ENCODE measurements around the gene NKAIN2. TPM values are rescaled to one million over a fixed set of nuclear protein-coding genes. Genes with fewer than 3 reads are reported as not detected.
"Not testable (repeated sequence)": the region's sequence is repeated elsewhere in the genome, so short reads cannot be mapped to it uniquely, and the experiment has no call there.

The NKAIN2 gene
- total RNA-seq, 1 experiment from 2014 or later, result 1.1 TPM

DNA sequence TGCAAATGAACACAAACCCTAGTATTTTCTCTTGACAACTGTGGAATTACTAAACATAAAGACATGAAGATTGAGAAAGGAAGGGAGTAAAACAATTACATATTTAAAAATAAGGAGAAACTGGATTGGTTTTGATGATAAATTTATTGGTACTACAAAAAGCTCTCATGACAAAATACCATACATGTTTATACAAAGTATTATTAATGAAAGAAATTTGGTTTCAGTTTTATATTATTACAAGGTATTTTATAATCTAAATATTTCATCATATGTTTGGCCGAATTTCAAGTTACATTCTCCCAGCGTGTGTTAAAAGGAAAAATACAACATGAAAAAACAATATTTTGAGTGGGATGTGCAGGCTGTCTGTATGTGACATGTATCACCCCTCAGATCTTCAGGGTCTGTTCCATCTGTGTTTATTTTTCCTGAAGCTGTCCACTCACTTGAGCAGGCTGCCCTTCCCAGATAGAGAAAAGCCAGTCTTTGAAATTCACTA lies 568.4 kb downstream of the NKAIN2 start:
- no peaks in the 10 kb centered on the region for H3K36me3 ChIP-seq (replicated peaks; ENCODE audit: control insufficient read depth, insufficient read depth, low read length)
- H3K4me3 ChIP-seq (ENCODE audit: insufficient read depth, low read depth, low read length), result no peak overlapping the region
- no peak for DNase-seq
- H3K27me3 ChIP-seq (ENCODE audit: control insufficient read depth, insufficient read depth, low read length), result no peaks in the 10 kb centered on the region

DNA sequence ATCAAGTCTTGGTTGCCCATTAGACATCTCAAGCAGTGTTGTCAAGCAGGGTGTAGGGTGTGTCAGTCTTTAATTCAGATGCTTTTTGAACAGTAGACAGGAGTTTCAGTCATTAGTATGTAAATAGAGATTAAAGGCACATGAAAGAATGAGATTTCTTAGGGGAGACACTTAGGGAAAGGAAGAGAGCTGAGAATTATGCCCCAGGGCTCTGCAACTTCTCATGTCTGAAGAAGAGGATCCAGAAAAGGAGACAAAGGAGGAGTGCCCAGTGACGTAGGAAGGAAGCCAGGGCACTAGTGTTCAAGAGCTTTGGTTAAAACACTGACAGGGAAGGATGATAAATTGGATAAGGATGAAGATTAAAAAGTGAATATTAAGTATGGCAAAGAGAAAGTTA lies 569.7 kb downstream of the NKAIN2 start:
- no peak for DNase-seq
- Histone ChIP-seq H3K4me3 (ENCODE audit: insufficient read depth, low read depth, low read length) (no peak overlapping the region), H3K36me3 (replicated peaks; ENCODE audit: control insufficient read depth, insufficient read depth, low read length) (no peaks in the 10 kb centered on the region), H3K27me3 (ENCODE audit: control insufficient read depth, insufficient read depth, low read length) (no peaks in the 10 kb centered on the region)

DNA sequence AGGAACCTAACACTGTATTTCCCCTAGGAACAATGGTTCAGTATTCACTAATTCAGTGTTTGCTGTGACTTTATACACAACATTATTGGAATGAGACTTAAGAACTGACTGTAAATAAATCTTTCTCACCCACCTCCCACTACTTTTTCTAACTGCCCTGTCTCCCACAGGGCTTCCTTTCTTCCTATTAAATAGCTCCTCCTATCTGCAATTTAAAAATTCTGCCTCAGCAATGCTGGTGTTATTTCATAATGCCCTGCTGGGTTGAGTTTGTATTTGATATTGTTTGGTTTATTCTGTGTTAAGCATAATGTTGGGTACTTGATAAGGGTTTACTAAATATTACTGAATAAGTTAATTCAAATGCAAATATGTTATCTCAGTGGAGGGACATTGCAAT lies 585.5 kb downstream of the NKAIN2 start:
- Histone ChIP-seq H3K27me3 (ENCODE audit: control insufficient read depth, insufficient read depth, low read length) (no peaks in the 10 kb centered on the region), H3K36me3 (replicated peaks; ENCODE audit: control insufficient read depth, insufficient read depth, low read length) (no peaks in the 10 kb centered on the region), H3K4me3 (ENCODE audit: insufficient read depth, low read depth, low read length) (no peak overlapping the region)
- DNase-seq, result peak; percentile 13

DNA sequence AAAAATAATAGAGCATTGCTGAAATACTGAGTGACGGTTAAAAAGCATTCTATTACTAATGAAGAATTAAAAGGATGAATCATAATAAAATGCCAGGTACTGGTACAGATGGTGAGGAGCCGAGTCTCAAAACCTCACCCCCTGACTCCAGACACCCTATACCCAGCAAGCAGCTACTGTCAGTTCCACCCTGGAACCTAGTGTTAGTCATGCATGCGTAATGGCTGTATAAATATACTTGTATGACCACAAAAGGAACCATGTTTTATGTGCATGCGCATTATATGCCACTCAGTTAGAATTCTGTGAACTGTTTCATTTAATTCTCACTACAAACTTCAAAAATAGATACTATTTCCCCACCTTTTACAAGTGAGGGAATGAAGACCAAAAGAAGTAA lies 589.9 kb downstream of the NKAIN2 start:
- Histone ChIP-seq H3K27me3 (ENCODE audit: control insufficient read depth, insufficient read depth, low read length) (no peaks in the 10 kb centered on the region), H3K36me3 (replicated peaks; ENCODE audit: control insufficient read depth, insufficient read depth, low read length) (no peaks in the 10 kb centered on the region), H3K4me3 (ENCODE audit: insufficient read depth, low read depth, low read length) (no peak overlapping the region)
- no peak for DNase-seq

DNA sequence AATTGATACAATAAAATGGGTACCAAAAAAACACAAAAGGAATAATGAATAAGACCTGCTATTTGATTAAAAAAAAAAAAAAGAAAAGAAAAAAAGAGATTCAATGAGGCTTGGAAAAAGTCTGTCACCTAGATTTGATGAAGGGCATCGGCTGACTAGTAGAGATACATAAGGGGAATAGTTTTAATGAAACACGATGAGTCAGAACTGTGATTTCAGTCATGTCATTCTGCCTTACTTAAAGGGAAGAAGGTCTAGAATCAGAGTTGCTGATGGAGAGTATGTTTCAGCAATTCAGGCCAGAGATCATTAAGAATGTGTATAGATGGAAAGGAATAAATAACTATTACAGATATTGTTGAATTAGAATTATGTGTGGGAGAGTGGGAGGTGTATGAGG lies 592.7 kb downstream of the NKAIN2 start:
- Histone ChIP-seq H3K27me3 (ENCODE audit: control insufficient read depth, insufficient read depth, low read length) (no peaks in the 10 kb centered on the region), H3K4me3 (ENCODE audit: insufficient read depth, low read depth, low read length) (no peak overlapping the region), H3K36me3 (replicated peaks; ENCODE audit: control insufficient read depth, insufficient read depth, low read length) (no peaks in the 10 kb centered on the region)
- no peak for DNase-seq

DNA sequence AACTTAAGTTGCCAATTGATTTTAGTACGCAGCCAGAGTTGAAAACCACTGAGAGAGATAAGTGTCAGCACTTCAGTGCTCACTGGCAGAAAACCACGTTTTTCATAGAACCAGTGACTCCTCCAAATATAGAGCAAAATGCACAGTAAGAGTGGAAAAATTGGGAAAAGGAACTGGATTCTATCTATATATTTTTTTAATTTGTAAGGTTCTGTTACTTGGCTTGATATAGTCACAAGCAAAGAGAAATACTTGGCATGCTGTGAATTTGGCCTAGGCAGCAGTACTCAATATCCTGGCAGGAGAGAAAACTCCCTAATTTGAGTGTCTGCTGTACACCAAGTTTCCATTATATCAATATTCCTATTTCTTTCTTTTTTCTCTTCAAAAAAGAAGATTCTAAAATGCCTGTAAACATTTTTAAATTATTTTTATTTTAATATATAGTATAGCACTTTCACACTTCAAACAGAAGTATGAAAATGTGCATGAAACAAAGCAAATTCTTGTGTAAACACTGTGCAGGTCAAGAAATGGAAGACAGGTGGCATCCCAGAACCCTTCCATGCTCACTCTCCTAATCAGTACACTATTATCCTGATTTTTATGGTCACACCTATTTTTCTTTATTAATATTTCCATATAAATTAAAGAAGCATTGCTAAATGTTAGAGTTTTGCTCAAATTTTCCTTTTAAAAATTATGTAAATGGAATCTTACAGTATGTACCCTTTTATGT lies 596.8 kb downstream of the NKAIN2 start:
- Histone ChIP-seq H3K27me3 (ENCODE audit: control insufficient read depth, insufficient read depth, low read length) (no peaks in the 10 kb centered on the region), H3K36me3 (replicated peaks; ENCODE audit: control insufficient read depth, insufficient read depth, low read length) (no peaks in the 10 kb centered on the region), H3K4me3 (ENCODE audit: insufficient read depth, low read depth, low read length) (no peak overlapping the region)
- DNase-seq, result no peak

DNA sequence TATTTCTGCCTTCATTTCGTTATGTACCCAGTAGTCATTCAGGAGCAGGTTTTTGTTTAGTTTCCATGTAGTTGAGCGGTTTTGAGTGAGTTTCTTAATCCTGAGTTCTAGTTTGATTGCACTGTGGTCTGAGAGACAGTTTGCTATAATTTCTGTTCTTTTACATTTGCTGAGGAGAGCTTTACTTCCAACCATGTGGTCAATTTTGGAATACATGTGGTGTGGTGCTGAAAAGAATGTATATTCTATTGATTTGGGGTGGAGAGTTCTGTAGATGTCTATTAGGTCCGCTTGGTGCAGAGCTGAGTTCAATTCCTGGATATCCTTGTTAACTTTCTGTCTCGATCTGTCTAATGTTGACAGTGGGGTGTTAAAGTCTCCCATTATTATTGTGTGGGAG lies 606.8 kb downstream of the NKAIN2 start:
- DNase-seq; H3K36me3 ChIP-seq (replicated peaks; ENCODE audit: control insufficient read depth, insufficient read depth, low read length); H3K27me3 ChIP-seq (ENCODE audit: control insufficient read depth, insufficient read depth, low read length); H3K4me3 ChIP-seq (ENCODE audit: insufficient read depth, low read depth, low read length): not testable (repeated sequence)

DNA sequence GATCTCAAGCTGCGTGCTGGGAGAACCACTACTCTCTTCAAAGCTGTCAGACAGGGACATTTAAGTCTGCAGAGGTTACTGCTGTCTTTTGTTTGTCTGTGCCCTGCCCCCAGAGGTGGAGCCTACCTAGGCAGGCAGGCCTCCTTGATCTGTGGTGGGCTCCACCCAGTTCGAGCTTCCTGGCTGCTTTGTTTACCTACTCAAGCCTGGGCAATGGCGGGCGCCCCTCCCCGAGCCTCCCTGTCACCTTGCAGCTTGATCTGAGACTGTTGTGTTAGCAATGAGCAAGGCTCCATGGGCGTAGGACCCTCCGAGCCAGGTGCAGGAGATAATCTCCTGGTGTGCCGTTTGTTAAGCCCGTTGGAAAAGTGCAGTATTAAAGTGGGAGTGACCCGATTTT lies 609.0 kb downstream of the NKAIN2 start:
- peak overlapping the region; percentile 8; the same call in 1 of the 2 replicates for H3K4me3 ChIP-seq (ENCODE audit: insufficient read depth, low read depth, low read length)
- not testable (repeated sequence) for DNase-seq; H3K27me3 ChIP-seq (ENCODE audit: control insufficient read depth, insufficient read depth, low read length); H3K36me3 ChIP-seq (replicated peaks; ENCODE audit: control insufficient read depth, insufficient read depth, low read length)

DNA sequence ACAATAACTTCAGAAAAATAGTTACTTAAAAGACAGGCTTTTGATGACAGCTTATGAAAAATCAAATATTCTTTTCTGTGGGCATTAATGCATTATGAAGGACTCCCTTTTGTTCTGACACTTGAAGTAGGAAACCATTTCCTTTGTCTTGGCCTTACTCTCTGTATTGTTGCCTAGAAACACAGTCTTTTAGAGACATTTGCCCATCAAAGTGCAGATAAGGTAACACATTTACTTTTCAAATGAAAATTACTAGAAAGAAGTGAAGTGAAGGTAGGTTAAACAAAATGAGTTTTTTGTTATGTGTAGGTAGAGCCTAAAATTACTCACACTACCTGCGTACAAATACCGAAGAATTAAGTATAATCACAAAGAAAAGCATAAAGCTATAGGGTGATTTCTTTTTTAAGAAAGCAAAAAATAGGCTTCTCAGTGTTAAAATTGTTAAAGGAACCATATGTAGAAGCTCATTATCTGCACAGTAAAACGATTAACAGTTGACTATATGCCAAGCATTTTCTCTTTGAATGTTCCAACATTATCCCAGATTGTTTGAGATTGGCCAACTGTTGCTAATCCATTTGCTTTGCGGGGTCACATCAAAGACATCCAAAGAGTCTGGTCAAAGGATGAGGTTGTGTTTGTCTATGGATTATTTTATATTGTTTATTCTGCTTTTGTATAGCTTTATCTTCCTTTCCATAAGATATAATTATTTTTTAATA lies 616.6 kb downstream of the NKAIN2 start:
- DNase-seq, result no peak
- Histone ChIP-seq H3K36me3 (replicated peaks; ENCODE audit: control insufficient read depth, insufficient read depth, low read length) (no peaks in the 10 kb centered on the region), H3K27me3 (ENCODE audit: control insufficient read depth, insufficient read depth, low read length) (no peaks in the 10 kb centered on the region)

DNA sequence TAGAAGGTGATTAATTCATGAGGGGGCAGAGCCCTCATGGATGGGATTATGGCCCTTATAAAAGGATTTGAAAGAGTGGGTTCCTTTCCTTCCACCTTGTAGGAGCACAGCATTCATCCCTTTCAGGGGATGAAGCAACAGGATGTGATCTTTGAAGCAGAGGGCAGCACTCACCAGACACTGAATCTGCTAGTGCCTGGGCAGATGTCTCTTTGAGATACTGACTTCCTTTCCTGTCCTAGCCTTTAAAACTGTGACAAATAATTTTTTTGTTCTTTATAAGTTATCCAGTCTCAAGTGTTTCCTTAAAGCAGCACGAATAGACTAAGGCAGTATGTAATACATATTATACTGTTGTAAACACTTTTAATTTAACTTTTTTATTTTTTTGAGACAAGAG lies 620.0 kb downstream of the NKAIN2 start:
- no peak for DNase-seq
- Histone ChIP-seq H3K36me3 (replicated peaks; ENCODE audit: control insufficient read depth, insufficient read depth, low read length) (no peaks in the 10 kb centered on the region), H3K27me3 (ENCODE audit: control insufficient read depth, insufficient read depth, low read length) (no peaks in the 10 kb centered on the region), H3K4me3 (ENCODE audit: insufficient read depth, low read depth, low read length) (no peak overlapping the region)

More for the DNA sequence above, 616.6 kb downstream of the NKAIN2 start:
- H3K4me3 ChIP-seq (ENCODE audit: insufficient read depth, low read depth, low read length), result no peak overlapping the region

DNA sequence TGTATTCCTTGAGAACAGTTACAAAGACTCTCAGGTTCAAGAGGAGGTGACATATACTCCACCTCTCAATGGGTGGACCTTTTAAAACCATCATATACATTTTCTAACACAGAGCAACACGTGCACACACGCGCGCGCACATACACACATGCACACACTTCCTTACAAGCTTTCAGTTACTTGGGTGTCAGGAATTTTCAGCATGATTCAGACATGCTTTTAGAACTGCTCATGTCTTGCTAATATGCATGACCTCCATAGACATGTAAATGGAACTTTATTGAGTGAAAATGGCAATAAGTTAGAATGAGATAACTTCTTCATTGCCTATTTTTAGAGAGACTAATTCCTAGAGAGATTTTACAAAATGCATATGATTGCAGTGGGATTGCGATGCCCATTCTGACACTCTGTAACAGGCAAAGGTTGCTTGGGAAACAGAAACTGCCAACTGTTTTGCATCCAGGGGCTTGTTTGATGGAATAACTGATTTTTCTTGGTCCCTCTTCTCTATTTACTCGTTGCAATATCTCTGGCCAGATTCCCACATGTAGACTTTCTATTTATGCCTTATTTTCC lies 627.2 kb downstream of the NKAIN2 start:
- Histone ChIP-seq H3K27me3 (ENCODE audit: control insufficient read depth, insufficient read depth, low read length) (no peaks in the 10 kb centered on the region), H3K4me3 (ENCODE audit: insufficient read depth, low read depth, low read length) (no peak overlapping the region), H3K36me3 (replicated peaks; ENCODE audit: control insufficient read depth, insufficient read depth, low read length) (no peaks in the 10 kb centered on the region)
- no peak for DNase-seq

DNA sequence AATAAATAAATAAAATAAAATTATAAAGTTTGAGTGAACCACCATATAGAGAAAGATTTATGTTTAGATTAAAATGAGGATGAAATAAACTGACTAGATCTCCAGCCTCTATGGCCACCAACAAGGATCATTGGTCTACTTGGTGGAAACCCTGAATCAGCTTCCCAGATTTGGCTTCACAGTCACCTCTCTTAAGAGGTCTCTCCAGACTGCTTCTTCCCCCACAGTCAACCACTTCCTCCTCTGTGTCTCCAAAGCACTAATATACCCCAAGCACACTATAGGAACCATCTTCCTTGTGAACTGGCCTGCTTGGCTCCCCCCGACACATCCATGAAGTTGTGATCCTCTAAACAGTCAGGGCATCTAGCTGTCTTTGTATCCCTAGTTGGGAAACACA lies 629.0 kb downstream of the NKAIN2 start:
- no peaks in the 10 kb centered on the region for H3K27me3 ChIP-seq (ENCODE audit: control insufficient read depth, insufficient read depth, low read length)
- H3K4me3 ChIP-seq (ENCODE audit: insufficient read depth, low read depth, low read length), result no peak overlapping the region
- DNase-seq, result no peak
- H3K36me3 ChIP-seq (replicated peaks; ENCODE audit: control insufficient read depth, insufficient read depth, low read length), result no peaks in the 10 kb centered on the region

DNA sequence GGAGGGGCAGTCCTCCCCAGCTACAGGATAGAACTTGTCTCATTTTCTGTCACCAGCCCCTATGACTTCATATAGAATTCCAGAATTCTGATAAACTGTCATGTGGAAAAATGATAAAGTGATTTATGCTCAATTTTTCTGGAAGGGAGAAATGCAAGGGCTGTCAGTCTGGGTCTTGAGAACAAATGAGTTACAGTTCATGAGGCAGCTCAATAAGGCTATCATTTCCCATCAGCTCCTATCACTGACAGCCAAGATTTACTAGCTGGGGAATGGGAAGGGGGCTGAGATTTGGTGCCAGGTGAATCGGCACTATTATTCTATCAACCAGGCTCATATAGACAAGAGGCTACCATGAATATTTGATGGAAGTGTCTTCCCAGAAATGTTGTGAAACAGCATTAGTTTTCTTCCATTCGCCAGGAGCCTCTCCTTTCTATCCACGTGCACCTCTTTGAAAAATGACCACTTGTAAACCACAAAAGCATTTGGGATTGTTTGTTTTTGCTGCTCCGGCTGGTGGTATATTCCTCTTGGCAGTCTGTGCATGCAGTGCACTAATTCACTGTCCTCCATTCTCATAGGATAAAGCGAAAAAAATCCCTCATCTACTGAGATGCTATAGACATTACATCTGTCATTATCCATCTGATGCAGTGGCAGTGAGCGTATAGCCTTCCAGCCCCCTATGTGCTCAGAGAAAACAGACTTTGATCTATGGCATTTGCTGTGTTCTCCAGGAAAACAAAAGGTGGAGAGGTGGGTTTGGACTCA lies 629.9 kb downstream of the NKAIN2 start:
- Histone ChIP-seq H3K27me3 (ENCODE audit: control insufficient read depth, insufficient read depth, low read length) (no peaks in the 10 kb centered on the region), H3K36me3 (replicated peaks; ENCODE audit: control insufficient read depth, insufficient read depth, low read length) (no peaks in the 10 kb centered on the region)

DNA sequence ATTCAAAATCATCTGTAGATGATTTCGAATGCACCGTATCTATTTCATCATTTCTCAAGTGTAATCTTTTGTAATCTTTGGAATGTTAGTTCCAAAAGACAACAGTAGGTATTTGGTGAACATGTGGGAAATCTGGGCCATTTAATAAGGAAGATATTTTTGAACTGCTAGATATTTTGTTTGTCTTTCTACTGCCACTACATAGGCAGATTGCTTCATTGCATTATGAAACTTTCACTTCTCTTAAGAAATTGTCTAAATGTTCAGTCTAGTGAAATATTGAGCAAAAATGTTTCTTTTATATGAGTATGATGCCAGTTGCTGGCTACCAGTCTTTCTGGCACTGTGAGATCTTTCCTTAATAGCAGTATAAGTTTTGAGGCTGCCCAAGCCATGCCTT lies 630.8 kb downstream of the NKAIN2 start:
- Histone ChIP-seq H3K4me3 (ENCODE audit: insufficient read depth, low read depth, low read length) (no peak overlapping the region), H3K36me3 (replicated peaks; ENCODE audit: control insufficient read depth, insufficient read depth, low read length) (no peaks in the 10 kb centered on the region), H3K27me3 (ENCODE audit: control insufficient read depth, insufficient read depth, low read length) (no peaks in the 10 kb centered on the region)
- no peak for DNase-seq

More for the DNA sequence above, 629.9 kb downstream of the NKAIN2 start:
- no peak overlapping the region for H3K4me3 ChIP-seq (ENCODE audit: insufficient read depth, low read depth, low read length)
- no peak for DNase-seq

All from H7 (cell line).